Ishikawa (cell line): ENCODE data around the gene KIAA1217.

ENCODE experiments used
- CEBPB ChIP-seq: IDR thresholded peaks from 2 replicates; pipeline ENCODE4 v1.6.1; 2012
- CREB1 ChIP-seq: IDR thresholded peaks from 2 replicates; pipeline ENCODE4 v1.6.1; 2012; ENCODE audit warnings: low read depth
- EGR1 ChIP-seq: IDR thresholded peaks from 2 replicates; pipeline ENCODE4 v1.6.1; 2012
- EP300 ChIP-seq: IDR thresholded peaks from 2 replicates; pipeline ENCODE4 v1.6.1; 2012; ENCODE audit warnings: borderline replicate concordance
- FOXM1 ChIP-seq: IDR thresholded peaks from 2 replicates; pipeline ENCODE4 v1.6.1; 2012; ENCODE audit warnings: low read depth, borderline replicate concordance
- NFIC ChIP-seq: IDR thresholded peaks from 2 replicates; pipeline ENCODE4 v1.6.1; 2012
- RAD21 ChIP-seq: IDR thresholded peaks from 2 replicates; pipeline ENCODE4 v1.6.1; 2012; ENCODE audit warnings: low read depth
- TAF1 ChIP-seq: IDR thresholded peaks from 2 replicates; pipeline ENCODE4 v1.6.1; 2012; ENCODE audit warnings: low read depth, mild to moderate bottlenecking
- TCF12 ChIP-seq: IDR thresholded peaks from 2 replicates; pipeline ENCODE4 v1.6.1; 2012; ENCODE audit warnings: low read depth
- TEAD4 ChIP-seq: IDR thresholded peaks from 2 replicates; pipeline ENCODE4 v1.6.1; 2012
- YY1 ChIP-seq: IDR thresholded peaks from 2 replicates; pipeline ENCODE4 v1.6.1; 2012; ENCODE audit warnings: low read depth
- ZBTB7A ChIP-seq: IDR thresholded peaks from 2 replicates; pipeline ENCODE4 v1.6.1; 2012; ENCODE audit warnings: low read depth
- TF ChIP-seq, protein P1 (sequence below): IDR thresholded peaks from 2 replicates; pipeline ENCODE4 v1.6.1; 2012
- TF ChIP-seq, protein P2 (sequence below): IDR thresholded peaks from 2 replicates; pipeline ENCODE4 v1.6.1; 2012; ENCODE audit warnings: low read depth, mild to moderate bottlenecking
- TF ChIP-seq, protein P3 (sequence below): IDR thresholded peaks from 2 replicates; pipeline ENCODE4 v1.6.1; 2012

Gene KIAA1217

DNA sequence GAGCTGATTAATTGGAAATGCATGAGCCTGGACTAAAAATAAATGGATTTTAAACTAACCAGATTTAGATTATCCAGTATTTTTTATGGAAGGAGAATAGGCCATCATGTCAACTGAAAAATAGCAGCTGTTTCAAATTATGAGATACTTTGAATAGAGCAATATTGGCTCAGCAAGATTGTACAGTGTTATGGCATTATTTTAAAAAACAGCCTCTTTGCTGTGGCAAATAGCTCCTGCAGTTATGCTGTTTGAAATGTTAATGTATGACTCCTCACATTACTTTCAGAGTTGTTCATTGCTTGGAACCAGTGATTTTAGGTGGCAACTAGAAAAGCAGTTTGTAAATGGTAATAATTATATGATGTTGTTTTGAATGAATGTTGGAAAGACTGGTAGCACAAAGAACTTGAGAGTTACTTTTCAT, 244.5 kb downstream of the KIAA1217 start:
- no peak for TF ChIP-seq CREB1
- TF ChIP-seq, protein P1, sequence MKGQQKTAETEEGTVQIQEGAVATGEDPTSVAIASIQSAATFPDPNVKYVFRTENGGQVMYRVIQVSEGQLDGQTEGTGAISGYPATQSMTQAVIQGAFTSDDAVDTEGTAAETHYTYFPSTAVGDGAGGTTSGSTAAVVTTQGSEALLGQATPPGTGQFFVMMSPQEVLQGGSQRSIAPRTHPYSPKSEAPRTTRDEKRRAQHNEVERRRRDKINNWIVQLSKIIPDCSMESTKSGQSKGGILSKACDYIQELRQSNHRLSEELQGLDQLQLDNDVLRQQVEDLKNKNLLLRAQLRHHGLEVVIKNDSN, result no peak
- no peak for TF ChIP-seq EP300
- no peak for TF ChIP-seq YY1
- no peak for TF ChIP-seq ZBTB7A
- TF ChIP-seq NFIC, result no peak
- no peak for TF ChIP-seq TEAD4
- TF ChIP-seq, protein P2, sequence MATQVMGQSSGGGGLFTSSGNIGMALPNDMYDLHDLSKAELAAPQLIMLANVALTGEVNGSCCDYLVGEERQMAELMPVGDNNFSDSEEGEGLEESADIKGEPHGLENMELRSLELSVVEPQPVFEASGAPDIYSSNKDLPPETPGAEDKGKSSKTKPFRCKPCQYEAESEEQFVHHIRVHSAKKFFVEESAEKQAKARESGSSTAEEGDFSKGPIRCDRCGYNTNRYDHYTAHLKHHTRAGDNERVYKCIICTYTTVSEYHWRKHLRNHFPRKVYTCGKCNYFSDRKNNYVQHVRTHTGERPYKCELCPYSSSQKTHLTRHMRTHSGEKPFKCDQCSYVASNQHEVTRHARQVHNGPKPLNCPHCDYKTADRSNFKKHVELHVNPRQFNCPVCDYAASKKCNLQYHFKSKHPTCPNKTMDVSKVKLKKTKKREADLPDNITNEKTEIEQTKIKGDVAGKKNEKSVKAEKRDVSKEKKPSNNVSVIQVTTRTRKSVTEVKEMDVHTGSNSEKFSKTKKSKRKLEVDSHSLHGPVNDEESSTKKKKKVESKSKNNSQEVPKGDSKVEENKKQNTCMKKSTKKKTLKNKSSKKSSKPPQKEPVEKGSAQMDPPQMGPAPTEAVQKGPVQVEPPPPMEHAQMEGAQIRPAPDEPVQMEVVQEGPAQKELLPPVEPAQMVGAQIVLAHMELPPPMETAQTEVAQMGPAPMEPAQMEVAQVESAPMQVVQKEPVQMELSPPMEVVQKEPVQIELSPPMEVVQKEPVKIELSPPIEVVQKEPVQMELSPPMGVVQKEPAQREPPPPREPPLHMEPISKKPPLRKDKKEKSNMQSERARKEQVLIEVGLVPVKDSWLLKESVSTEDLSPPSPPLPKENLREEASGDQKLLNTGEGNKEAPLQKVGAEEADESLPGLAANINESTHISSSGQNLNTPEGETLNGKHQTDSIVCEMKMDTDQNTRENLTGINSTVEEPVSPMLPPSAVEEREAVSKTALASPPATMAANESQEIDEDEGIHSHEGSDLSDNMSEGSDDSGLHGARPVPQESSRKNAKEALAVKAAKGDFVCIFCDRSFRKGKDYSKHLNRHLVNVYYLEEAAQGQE, result no peak
- no peak for TF ChIP-seq FOXM1

DNA sequence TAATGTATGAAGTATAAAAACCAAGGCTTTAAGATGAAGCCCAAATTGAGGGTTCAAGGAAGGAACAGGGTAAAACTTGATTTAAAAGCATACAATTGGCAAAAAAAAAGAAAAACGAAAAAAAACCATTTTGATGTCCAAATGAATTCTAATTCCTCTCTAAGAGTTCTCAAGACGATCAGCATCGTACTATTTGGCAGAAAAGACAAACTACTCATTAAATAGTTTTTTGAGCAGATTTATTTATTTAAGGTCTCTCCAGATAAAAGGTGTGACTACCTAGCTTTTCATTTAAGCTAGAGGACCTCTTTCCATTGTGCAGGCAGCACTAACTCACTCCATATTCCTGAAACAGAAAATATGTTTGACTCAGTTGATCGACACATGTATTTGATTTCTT, 245.0 kb downstream of the KIAA1217 start:
- no peak for TF ChIP-seq FOXM1
- TF ChIP-seq, protein P2, result no peak
- TF ChIP-seq, protein P1, result no peak
- no peak for TF ChIP-seq EGR1
- TF ChIP-seq TAF1, result no peak
- TF ChIP-seq, protein P3, sequence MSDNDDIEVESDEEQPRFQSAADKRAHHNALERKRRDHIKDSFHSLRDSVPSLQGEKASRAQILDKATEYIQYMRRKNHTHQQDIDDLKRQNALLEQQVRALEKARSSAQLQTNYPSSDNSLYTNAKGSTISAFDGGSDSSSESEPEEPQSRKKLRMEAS, result no peak
- no peak for TF ChIP-seq YY1

DNA sequence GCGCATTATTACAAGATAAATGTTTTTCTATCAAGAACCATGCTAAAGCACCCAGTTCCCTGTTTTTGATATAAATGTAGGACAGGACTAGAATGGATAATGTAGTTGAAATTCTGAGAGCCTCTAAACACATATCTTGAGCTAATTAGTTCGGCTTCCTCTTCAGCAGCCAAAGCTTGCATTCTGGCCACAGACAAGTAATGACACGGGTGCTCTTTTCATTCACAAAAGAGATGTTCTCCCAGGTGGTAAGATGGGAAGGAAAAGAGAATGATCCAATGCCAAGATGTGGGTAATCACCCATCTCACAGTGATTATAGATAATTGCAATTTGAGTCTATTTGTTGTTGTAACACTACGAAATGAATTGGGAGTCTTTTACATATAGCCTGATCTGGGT, 246.5 kb downstream of the KIAA1217 start:
- TF ChIP-seq, protein P2, result no peak
- TF ChIP-seq RAD21, result no peak

DNA sequence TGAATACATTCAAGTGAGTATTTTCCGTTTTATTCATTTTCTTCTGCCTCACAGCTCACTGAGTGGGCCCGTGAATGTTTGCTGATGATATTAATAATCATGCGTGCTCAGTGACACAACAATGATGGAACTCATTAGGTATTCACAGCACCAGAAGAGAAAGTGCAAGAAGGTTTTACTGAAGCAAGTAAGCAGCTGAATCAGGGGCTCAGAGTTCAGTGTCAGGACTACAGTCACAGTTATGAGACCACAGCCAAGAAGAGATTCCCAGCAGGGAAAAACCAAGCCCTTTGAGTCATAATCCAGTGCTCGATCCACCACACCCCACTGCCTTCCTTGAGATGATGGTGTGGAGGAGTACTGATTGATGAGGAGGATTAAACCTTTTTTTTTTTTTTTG, 247.4 kb downstream of the KIAA1217 start:
- TF ChIP-seq, protein P1, result no peak
- TF ChIP-seq EGR1 (no peak), ZBTB7A (no peak), EP300 (no peak), FOXM1 (no peak)

DNA sequence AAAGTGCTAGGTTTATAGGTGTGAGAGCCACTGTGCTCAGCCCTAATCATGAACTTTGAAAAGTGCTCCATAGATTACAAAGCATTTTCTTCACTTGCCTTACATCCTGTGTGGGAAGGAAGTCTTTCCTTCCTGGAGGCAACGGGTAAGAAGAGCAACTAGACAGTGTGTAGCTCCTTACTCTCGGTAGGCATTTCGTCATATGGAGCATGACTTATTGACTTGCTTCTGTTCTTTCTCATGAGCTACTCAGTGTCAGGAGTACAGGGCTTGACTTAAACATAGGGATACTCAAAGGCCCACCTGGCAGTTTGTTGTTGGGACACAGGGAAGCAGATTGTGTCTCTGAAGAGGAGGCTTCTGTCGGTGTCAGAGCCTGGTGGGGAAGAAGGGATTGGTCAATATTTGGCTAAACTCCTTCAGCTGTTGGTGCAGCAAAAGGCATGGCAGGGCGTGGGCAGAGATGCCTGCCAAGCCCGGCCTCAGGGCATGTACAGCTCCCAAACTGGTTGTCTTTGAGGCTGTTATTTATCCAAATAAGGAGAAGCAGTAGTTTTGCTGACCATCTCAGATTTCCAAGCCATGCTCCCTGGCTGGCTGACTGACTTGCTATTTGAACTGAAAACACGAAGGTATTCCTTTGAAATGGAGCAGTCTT, 248.9 kb downstream of the KIAA1217 start:
- peak; percentile 78 for TF ChIP-seq NFIC
- TF ChIP-seq EGR1, result no peak
- peak; percentile 61 for TF ChIP-seq TEAD4
- no peak for TF ChIP-seq RAD21
- no peak for TF ChIP-seq ZBTB7A
- TF ChIP-seq, protein P1, result no peak
- no peak for TF ChIP-seq CEBPB
- peak; percentile 72 for TF ChIP-seq TCF12
- TF ChIP-seq EP300, result peak; percentile 64; the same call in 1 of the 2 replicates
- TF ChIP-seq TAF1, result no peak
- no peak for TF ChIP-seq YY1
- TF ChIP-seq, protein P2, result no peak
- TF ChIP-seq FOXM1, result peak; percentile 79
- TF ChIP-seq, protein P3, result peak; percentile 72
- no peak for TF ChIP-seq CREB1
